GM18858 (cell line): Measurements from ENCODE around the gene SH3BGRL2.
A peak's percentile ranks its signal among the peaks of the same experiment; 100 is the strongest.

Experiments
- ATAC-seq: cut with Tn5 transposase; IDR thresholded peaks from one replicate; pipeline ENCODE4 v1.9.1; 2021; ENCODE audit not compliant: unreplicated experiment

Gene SH3BGRL2

DNA sequence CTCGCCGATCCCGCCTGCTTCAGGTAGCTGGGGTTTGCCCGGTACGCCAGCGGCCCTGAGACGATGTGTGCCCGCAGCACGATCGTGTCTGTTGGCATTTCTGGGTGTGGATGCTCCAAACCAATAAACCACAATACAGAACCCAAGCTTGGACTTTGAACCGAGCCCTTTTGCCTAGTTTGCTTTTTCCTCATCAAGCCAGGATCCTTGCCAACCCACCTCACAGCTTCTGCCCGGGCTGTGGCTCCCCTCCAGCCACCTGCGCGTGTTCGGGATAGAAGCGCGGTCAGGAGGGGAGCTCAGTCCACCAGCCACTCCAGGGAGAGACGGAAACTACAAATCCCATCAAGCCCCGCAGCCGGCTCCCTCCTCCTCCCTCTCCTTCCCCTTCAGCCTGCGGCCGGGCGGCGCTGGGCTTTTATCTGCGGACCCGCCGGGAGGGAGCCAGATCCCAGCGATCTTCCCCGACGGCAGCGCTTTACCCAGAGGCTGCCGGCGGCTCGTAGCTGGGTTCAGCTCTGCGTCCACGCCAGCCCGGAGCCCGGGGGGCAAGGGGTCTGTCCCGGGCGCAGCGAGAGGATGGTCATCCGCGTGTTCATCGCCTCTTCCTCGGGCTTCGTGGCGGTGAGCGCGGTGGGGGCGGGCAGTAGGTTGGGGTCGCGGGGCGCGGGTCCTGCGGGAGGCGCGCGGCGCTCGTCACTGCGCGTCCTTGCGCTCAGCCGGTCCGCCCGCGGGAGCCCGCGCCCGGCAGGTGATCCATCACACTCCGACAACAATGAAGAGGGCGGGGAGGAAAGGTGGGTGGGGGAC is at the start of gene SH3BGRL2:
TSS of gene SH3BGRL2 (plus strand) at position 447 of the 810 bp plus-strand sequence. CDS start at position 580, 133 bp downstream.
- peak; percentile 50 for ATAC-seq

DNA sequence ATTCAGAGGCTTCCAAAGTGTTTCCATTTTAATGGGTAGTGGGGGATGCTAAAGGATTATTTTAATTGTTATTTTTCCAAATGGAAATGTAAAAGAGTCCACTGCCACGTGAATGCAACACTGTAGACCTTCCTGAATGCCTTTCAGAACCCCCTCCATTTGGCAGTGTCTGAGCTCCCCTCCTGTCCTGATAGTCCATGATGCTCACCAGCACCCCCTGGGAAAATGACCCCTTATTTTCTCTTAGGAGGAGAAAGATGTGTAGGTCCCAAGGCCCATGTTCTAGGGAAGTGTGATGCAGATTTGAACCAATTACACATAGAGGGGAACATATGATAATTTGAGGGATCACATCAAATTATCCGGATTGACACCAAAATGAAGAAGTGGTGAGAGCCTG is 46.8 kb upstream of the SH3BGRL2 start:
- no peak for ATAC-seq

GRCh38 chr6:79586548-79586947 is 44.6 kb upstream of the SH3BGRL2 start:
- ATAC-seq: no peak

- ATAC-seq: no peak
Measured at GRCh38 chr6:79589701-79590100, 41.4 kb upstream of the SH3BGRL2 start.

DNA sequence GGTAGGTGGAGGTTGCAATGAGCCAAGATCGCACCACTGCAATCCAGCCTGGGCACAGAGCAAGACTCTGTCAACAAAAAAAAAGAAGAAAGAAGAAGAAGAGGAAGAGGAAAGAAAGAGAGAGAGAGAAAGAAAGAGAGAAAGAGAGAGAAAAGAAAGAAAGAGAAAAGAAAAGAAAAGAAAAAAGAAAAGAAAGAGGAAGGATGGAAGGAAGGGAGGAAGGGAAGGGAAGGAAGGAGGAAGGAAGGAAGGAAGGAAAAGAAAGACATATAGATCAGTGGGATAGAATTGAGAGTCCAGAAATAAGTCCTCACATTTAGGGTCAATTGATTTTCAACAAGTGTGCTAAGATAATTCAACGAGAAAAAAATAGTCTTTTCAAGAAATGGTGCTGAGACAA is 34.0 kb upstream of the SH3BGRL2 start:
- no peak for ATAC-seq

- ATAC-seq: no peak
Measured at GRCh38 chr6:79598012-79598411, 33.1 kb upstream of the SH3BGRL2 start.

DNA sequence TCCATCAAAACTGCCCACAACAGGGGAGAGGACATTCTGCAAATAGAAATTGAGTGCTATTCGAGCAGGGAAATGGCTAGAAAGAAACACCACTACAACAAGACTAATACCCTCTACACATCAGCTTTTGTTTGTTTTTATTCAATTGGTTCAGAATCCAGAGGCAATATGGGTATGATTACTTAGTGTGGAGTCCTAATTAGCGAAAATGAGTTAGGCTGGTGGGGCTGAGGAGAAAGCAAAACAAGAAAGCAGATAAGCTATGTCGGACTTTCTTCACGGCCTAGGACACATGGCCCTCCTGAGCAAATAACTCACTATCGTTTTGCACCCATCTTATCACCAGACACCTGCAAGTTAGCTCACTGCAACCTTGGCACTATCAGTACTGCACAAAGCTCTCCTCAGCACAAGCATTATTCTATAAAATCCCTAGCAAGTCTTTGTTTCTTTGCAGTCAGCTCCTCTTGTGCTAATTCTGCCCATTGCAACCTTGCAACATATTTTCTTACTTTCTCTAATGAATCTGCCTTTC is 31.3 kb upstream of the SH3BGRL2 start:
- no peak for ATAC-seq

DNA sequence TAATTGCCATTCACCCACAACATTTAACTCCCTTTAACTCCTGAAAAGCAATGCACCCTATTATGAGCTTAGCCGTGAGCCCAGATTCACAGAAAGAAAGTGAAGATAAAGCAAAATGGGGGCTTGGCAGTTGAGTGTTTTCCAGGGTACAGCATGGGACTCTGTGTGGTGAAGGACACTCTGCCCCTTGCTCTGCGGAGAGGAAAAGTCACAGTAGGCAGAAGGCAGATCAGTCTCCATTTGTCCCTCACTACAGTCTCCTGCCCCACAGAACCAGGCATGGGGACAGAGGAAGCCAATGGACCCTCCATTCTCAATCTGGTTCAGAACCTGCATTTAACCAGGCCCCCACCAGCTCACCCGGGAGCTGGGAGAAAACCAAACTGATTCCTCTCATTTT is 30.8 kb upstream of the SH3BGRL2 start:
- no peak for ATAC-seq

GRCh38 chr6:79600812-79601609 is 30.1 kb upstream of the SH3BGRL2 start:
- ATAC-seq: no peak

GRCh38 chr6:79602859-79603258 is 28.3 kb upstream of the SH3BGRL2 start:
- ATAC-seq: no peak

DNA sequence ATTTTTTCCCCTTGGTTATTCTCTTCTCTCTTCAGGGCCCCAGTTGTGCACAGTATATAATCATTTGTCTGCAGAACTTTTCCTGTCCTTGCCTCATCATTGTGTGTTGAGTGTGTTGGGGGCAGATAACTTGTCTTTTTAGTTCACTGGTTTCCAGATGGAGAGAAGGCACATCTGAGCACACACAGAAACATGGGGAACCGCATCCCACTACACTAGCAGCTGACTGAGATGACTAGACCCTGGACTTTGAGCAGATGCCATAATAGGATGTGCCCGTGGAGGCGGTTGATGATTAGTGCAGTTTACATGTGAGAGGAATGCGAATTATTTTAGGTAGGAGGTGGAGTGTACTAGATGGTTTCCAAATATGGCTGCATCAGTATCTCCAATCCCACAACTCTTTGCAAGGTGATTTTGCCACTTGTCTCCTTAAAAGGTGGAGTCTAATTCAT is 26.5 kb upstream of the SH3BGRL2 start:
- ATAC-seq: no peak

DNA sequence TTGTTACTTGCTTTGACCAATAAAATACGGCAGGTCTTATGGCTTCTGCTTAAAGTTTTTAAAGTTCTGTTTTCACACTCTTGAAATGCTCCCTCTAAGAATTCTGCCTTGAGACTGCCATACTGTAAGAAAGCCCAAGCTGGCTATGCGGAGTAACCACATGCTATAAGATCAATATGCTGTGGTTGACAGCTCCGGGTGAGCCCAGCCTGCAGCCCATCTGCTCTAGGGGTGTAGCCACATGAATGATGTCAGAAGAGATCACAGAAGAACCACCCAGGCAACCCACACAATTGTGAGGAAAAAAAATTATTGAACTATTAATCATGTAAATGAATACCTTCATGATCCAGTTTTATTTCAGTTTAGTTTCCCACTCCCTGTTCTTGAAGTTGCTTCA is 26.1 kb upstream of the SH3BGRL2 start:
- no peak for ATAC-seq

- ATAC-seq: no peak
Measured at GRCh38 chr6:79605968-79606764, 25.0 kb upstream of the SH3BGRL2 start.

DNA sequence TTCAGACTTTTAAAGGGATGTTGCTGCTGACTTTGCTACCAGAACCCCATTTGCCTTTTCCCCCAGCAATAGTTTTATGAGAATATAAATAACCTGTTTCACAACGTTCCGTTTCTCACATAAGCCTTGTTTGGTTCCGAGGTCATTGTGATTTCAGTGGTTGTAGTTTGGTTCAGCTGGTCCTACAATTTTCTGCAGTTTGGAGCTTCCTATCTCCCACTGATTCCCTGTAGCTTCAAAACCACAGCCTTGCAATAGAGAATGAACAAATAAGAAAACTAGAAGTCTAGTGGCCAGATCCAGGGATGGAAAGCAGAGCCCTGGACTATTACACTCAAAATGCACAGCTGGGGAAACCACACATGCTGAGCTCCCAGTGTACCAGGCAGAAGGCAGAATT is 24.1 kb upstream of the SH3BGRL2 start:
- no peak for ATAC-seq

DNA sequence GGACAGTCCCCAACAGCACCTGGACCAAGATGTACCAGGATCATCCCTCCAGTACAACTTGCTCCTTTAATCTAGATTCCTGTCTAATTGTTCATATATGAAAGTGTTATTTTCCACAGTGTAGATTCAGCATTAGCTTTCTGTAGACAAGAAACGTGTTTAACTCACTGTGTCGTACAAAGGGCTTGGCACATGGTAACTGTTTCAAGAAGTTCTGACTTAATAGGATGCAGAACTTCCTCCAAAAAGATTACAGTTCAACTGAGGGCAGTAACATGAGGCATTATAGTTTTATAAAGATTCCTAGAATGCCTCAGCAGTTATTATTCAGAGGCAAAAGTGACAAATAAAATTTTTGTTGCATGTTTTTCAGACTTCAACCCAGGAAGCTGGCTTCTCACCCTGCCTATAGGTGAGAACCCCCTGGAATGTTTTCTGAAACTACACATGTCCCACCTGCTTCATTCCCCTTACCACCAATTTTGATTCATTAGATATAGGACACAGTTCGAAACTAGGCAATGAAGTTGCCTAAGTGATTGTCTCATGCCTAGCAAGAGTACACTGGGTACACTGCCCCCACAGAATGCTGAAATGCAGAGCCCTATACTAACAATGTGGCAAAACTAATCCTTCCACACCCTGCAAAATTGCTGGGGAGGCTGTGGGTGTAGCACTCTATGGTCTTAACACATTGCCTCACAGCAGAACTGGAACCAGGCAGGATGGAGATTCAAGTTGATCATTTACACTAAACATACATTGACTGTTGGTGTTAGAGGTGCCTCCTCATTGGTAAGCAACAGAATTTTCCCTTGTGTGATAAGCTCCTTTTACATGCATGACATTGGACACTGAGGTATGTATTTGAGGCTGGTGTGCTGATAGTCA is 22.6 kb upstream of the SH3BGRL2 start:
- ATAC-seq: no peak

GRCh38 chr6:79609225-79609595 is 21.9 kb upstream of the SH3BGRL2 start:
- ATAC-seq: no peak

DNA sequence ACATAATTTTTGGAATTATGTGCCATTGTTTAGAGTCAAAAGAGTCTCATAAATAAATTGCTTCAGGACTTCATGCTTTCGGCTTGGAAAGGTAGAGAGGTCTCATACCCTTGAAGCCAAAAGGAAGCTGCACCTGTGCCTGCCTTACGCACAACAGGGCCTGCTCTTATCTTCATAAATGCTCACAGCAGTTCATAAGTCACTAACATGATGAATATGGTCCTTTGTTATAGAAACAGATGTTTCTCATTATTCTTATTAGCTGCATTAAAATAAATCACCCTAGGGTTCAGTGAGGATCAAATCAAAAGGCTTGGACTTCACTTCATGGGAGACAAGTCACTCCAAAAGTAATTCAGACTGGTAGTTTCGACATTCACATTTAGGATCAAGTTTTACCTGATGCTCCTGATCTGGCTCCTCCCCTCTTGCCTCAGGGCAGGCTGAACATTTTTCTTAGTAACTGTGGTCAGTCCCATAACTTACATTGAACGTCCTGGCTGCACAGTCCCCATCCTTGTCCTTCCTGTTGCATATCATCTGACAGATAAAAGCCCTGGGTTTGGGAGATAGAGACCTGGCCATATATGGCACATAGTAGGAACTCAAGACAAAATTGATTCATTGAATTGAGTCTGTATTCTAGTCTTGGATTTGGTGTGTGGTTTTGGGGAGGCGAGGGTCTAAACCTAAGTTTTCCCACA is 20.7 kb upstream of the SH3BGRL2 start:
- ATAC-seq: no peak

- no peak for ATAC-seq
Measured at GRCh38 chr6:79612457-79612856, 18.7 kb upstream of the SH3BGRL2 start.

DNA sequence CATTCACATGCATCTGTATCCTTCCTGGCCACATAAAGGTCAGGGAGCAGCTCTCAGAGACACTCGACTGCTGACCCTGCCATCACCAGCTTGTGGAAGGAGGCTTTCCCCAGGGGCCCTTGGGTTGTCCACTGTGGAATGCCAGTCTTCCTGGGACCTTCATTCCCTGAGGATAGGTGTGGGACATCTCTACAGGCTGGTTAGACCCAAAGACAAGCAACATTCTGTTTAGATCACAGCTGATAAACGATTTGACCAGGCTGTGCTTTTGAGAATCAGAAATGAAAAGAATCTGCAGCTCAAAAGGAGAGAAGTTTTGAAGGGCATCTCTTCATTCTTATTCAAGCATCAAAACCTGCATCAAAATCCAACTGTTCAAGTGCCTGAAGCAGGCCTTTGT is 18.2 kb upstream of the SH3BGRL2 start:
- ATAC-seq: no peak

DNA sequence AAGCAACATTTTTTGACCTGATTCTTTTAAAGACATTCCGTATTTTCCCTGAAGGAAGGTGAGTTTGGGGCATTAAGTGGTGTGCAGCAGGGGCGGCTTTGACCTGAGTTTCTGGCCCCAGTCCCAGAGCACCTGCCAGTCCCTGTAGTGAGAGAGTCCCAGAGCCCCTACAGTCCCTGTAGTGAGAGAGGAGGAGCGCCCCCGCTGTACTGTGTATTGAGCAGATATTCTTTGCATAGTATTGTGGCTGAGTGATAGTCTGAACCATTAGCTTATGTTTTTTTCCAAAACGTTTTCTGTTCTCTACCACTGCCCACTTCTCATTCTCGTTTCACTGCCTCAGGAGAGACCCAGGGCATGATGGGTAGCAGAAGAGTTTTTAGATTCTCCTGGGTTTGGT is 17.2 kb upstream of the SH3BGRL2 start:
- ATAC-seq: no peak
